CD4-positive, alpha-beta T cell treated with Interleukin-15 for 1 hour (primary cell): ENCODE measurements around the gene FIBCD1.
"Not testable (repeated sequence)": the region's sequence is repeated elsewhere in the genome, so short reads cannot be mapped to it uniquely, and the experiment has no call there.

ENCODE experiments used
- DNase-seq: peaks from one replicate; pipeline ENCODE4 v3.0.0-alpha.2; 2020

Gene FIBCD1

DNA sequence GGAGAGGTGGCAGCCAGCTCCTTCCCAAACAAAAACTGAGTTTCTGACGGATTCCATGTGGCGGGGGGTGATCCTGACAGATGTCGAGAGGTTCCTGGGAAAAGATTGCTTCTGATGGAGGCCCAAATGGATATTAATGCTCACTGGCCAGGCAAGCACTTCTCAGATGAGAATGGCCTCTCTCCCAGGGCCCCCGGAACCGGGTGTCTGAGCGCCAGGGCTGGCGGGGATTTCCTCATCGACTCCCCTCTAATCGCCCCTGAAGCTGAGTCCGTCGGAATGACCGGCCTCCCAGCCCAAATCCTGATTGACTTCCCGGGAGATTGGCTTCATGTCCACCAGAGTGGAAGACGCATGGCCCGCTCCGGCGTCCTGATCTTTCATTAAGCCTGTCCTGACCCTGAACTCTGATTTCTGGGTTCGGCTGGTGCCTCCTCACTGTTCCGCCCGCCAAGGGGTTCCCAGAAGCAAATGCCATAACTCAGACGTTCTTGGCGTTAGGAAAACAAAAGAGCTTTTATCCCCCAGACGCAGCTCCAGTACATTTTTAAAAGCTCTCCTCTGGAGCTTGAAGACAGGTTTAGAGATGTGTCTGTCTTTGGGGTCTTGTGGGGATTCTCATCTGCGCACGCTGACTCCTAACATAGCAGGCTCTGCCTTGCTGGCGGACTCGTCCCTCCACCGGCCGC is 17.6 kb downstream of the FIBCD1 start:
- no peak for DNase-seq

DNA sequence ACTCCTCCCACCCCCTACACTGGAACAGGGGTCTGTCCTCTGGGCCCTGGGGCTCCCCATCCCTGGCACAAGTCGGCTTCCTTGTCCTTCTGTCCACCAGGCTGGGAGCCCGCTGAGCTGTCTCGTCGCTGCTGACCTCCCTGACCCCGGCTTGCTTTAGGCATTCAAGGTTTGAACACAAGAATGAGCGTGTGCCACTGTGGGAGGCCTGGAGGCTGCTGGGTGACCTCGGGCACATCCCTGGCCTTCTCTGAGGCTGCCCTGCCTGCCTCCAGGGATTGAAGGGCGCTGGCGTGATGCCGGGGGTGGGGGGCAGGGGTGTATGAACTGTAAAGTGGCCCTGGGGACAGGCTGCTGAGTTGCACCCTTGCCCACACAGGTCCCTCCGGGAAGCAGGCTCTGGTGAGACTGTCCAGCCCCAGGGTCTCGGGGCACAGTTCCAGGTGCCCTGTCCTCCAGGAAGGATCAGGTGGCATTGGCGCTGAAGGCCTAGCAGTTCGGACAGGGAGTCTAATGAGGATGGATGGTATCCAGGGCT is 18.2 kb downstream of the FIBCD1 start:
- no peak for DNase-seq

DNA sequence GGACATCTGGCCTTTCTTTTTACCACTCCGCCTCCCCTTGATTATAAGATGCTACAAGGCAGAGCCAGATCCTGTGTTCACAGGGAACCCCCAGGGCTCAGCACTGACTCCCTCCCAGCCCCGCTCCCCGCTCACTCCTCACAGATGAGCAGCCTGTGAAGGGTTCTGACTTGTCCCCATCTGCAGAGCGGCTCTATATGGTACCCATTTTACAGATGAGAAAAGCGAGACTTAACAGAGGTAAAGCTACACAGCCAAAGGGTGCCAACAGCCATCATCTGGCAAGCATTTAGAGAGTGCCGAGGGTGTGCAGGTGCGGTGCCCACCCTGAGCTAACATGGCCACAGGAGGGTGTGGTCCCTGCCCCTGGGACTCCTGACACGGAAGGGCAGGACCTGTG is 18.8 kb downstream of the FIBCD1 start:
- DNase-seq = no peak

GRCh38 chr9:130919559-130920145 is 19.4 kb downstream of the FIBCD1 start:
- DNase-seq = no peak

- DNase-seq = no peak
Measured at GRCh38 chr9:130918826-130919558, 20.1 kb downstream of the FIBCD1 start.

- no peak for DNase-seq
Measured at GRCh38 chr9:130918101-130918825, 20.8 kb downstream of the FIBCD1 start.

DNA sequence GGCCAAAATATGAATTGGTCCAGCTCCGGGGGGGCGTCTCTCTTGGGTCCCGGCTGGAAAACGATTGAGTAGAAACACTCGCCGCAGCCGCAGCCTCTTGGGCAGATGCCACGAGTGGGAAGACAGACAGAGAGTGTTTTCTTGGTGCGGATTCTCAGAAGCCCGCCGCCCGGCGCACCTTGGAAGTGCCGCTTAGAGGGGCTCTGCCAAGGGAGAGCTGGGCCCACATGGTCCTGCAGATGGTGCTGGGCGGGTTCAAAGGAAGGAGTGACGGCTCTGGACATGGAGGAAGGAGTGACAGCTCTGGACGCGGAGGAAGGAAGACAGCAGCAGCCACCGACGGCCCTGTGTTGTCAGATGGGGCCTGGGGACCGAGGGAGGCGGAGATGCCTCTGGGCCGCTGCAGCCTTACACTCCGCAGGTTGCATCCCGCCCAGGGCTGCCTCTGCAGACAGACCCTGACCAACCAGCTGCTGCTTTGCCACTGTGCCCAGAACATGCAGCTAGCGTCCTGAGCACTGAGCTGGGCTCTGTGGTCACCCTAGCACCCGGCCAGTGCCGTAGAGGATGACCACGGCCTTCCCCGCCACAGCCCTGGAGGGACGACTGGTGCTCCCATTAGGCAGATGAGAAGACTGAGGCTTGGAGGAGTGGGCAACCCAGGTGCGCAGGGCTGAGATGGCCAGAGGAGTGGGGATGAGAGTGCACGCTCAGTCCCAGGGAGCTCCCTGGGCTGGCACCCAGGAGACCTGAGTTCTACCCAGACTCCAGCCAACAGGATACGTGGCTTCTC is 21.7 kb downstream of the FIBCD1 start:
- no peak for DNase-seq

- DNase-seq = no peak
Measured at GRCh38 chr9:130915096-130915447, 24.0 kb downstream of the FIBCD1 start.

GRCh38 chr9:130914417-130915095 is 24.5 kb downstream of the FIBCD1 start:
- DNase-seq = no peak

DNA sequence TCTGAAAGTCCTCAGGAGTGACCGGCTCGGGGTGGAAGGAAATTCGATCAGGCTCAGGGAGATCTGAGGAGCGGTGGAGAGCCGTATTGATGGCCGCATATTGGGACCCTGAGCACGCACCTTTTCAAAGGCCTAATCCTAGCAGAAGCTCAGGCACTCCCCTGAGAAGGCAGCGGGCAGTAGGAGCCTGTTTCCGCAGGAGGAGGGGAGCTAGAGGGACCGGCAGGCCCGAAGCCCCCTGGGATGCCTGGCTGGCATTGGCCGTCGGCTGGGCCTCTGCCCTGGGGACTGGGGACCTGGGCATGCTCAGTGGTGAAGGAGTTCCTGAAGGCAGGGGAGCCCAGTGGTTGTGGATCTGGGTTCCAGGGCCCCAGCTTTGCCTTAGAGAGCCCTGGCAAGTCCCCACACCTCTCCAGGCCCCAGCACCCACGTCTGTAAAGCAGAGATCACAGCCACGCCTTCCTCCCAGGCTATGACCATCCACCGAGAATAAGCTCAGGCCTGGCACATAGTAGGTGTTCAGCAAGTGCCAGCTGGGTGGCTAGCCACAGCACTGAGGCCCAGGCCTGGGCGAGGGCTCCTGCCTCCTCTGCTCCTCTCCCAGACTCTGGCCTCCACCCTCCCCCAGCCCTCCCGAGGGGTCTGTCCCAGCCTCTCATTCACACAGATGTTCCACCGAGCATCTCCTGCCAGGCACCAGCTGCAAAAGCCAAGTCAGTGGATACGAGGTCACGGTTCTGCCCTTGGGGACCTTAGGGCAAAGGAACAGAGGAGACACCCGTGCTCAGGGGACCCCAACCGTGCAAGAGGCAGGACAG is 25.2 kb downstream of the FIBCD1 start:
- DNase-seq = no peak

GRCh38 chr9:130912932-130913598 is 26.0 kb downstream of the FIBCD1 start:
- no peak for DNase-seq

DNA sequence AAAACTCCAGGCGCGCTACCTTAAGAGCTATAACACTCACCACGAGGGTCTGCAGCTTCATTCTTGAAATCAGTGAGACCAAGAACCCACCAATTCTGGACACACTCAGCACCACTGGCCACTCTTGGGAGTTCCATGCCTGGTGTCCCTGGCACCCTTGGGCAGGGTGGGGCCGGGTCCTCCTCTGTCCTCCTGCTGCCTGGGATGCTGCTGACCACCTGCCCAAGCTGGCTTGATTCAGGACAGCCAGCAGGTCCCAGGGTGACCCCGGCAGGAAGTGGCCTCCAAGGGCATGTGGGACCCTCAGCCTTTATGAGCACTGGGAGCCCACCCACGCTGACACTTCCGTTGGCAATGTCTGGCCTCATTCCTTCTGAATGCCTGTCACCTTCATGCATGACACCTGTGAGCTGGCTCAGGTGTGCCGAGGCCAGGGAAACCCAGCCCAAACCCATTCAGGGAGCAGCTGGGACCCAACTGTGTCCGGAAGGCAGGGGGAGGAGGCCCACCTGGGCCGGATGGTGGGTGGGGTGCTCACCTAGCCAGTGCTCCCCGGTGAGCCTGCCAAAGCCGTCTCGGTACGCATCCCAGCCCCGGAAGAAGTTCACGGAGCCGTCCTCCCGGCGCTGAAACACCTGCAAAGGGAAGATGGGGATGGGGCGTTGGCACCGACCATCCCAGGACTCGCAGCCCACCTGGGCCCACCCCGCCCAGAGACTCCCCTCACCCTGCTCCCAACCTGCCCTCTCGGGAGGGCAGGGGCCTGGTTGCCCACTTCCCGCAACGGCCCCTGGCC is 27.6 kb downstream of the FIBCD1 start:
- DNase-seq = no peak

- DNase-seq = not testable (repeated sequence)
Measured at GRCh38 chr9:130910670-130911069, 28.4 kb downstream of the FIBCD1 start.

GRCh38 chr9:130910041-130910440 is 29.0 kb downstream of the FIBCD1 start:
- DNase-seq = not testable (repeated sequence)

DNA sequence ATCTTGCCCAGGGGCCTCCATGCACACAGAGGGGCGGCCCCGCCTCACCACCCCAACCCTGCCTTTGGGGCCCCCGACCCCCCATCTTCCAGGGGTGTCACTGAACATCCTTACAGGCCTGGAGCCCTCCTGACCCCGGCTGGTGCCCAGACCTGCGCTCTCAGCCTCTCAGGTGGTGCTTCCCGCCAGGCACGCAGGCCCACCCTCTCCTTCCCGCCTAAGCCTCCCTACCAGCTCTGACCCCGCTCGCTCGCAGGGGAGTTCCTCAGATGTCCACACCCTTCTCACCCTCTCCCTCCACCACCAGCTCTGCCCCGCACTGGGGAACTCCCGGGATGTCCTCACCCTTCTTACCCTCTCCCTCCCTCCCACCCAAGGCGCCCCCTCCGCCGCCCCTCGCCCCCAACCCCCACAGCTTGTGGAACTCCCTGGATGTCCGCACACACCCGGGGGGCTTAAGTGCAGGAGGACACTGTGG is 30.1 kb downstream of the FIBCD1 start:
- no peak for DNase-seq

DNA sequence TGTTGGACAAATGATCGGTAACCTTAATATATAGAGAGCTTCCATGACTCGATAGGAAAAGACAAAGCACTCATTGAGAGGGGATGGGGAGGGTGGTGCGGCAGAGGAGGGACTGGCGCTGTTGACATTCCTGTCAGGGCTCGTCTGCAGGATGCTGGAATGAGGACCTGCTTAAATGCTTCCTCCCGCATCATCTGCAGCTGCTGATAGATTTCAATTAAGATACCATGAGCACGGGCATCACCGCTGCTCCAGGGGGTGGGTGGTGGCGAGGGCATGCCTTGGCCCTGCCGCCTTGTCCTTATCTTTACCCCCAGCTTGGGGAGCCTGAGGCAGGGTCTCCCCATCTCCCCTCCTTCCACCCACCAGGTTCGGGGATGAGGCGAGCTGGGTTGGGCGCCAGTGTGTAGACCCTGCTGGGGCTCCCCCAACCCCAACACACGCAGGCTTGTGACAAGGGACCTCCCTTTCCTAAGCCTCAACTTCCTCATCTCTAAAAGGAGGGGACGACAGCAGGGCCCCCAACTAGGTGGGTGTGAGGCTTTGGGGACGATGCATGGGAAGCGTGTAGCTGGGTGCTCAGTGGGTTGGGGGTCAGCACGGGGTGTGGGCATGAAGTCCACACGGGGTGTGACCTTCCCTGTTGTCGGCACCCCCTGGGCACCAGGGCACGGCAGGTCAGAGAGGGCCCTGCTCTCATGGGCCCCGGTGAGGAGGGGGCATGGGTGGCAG is 30.7 kb downstream of the FIBCD1 start:
- DNase-seq = no peak

DNA sequence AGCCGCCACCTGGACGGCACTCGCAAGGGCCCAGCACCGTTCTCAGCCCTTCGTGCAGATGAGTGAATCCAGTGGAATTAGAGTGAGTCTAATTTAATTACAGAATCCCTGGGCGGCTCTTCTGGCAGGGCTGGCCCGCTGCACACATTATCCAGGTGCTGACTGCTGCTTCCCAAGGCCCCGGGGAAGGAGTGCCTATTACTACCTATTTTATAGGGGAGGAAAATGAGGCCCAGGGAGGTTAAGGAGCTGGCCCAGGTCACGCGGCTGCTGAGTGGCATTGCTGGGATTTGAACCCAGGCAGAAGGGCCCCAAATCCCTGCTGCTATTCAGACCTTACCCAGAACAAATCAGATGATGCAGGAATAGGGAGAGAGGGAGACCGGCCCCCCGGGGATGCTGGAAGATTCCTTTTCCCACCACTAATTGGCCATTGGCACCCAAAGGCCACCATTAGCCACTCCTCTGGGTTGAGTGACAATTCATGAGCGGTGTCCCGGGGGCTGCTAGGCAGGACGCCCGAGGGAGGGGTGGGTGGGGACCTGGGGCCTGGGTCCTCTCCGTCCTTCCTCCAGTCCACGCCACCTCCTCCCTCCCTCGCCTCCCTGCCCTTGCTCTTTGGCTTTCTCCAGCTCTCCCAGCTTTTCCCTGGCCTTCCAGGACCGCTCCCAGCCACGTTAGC is 32.2 kb downstream of the FIBCD1 start:
- no peak for DNase-seq
